ENCODE measurements around the gene HYAL2.
A peak's percentile ranks its signal among the peaks of the same experiment; 100 is the strongest.

Gene HYAL2, protein sequence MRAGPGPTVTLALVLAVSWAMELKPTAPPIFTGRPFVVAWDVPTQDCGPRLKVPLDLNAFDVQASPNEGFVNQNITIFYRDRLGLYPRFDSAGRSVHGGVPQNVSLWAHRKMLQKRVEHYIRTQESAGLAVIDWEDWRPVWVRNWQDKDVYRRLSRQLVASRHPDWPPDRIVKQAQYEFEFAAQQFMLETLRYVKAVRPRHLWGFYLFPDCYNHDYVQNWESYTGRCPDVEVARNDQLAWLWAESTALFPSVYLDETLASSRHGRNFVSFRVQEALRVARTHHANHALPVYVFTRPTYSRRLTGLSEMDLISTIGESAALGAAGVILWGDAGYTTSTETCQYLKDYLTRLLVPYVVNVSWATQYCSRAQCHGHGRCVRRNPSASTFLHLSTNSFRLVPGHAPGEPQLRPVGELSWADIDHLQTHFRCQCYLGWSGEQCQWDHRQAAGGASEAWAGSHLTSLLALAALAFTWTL
- total RNA-seq, result 0.97 to 7.4 reads per million in 2 donors

- no peak for DNase-seq
Measured at GRCh38 chr3:50322386-50323091, at the start of gene HYAL2. Gene HYAL2, minus strand, starts transcription at chr3:50322745. Its CDS starts 2,256 bp downstream, at chr3:50320489.

DNA sequence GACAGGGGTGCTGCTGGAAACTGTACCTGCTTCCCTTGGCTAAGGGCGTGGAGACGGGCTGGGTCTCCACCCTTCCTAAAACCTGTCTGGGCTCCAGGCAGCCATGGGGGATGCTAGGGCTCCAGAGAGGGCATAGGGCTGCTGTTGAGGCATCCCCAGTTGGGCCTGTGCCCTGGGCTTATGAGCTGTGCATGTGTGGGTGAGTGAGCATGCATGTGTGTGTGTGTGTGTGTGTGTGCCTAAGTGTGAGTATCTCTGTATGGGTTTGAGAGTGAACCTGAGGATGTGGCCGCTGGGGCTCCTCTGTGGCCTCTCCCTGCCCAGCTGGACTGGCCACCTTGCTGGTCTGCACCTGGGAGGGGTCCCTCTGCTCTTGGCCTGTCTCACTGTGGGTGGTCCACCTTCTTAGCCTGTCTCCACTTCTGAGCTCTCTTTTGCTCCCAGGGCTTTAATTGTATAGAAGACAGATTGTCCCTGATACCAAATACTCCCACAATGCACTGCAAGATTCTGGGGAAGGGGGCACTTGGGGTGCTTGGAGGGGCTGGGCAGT, 48.7 kb upstream of the HYAL2 start:
- DNase-seq, result no peak

GRCh38 chr3:50370594-50370993, 48.0 kb upstream of the HYAL2 start:
- DNase-seq, result no peak

DNA sequence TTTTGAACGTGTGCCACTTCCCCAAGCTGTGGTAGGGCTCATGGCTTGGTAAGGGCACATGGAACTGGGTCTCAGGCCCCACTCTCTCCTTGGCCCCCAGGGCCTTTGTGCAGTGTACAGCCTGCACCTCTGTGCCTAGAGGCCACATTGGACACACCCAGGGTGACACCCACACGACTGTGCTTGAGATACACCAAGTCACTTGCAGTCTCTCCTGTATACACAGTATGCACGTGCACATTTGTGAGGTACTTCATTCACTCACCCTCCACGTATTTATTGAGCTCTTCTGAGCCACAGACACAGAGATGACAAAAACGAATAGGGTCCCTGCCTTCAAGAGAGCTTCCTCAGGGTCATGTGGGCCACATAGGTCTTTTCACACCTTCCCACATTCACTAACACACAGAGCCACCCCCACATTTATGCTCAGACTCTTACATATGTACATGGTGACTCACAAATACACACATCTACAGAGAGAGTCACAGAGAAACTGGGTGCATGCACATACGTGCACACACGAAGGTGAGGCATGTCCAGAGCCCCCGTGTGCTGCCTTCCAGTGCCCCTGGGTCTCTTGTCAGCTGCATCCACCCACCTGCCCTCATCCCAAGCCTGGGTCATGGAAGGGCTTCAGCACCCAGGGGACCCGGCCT, 46.6 kb upstream of the HYAL2 start:
- no peak for DNase-seq

DNA sequence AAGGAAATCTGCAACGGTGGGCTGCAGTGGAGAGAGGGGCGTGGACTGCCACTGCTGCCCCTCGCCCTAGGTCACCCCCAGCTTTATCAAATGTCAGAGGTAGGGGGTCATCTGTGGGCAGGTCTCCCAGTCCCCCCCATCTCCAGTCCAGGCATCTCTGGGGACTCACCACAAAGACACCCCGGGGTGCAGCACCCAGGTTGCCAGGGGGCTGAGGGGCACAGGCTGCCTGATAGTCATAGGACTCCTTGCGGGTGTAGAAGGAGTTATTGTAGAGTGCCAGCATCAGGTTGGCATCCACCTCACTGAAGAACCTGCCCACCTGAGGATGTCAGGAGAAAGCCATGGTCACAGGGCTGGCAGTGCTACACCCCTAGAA, 43.3 kb upstream of the HYAL2 start:
- DNase-seq, result no peak

DNA sequence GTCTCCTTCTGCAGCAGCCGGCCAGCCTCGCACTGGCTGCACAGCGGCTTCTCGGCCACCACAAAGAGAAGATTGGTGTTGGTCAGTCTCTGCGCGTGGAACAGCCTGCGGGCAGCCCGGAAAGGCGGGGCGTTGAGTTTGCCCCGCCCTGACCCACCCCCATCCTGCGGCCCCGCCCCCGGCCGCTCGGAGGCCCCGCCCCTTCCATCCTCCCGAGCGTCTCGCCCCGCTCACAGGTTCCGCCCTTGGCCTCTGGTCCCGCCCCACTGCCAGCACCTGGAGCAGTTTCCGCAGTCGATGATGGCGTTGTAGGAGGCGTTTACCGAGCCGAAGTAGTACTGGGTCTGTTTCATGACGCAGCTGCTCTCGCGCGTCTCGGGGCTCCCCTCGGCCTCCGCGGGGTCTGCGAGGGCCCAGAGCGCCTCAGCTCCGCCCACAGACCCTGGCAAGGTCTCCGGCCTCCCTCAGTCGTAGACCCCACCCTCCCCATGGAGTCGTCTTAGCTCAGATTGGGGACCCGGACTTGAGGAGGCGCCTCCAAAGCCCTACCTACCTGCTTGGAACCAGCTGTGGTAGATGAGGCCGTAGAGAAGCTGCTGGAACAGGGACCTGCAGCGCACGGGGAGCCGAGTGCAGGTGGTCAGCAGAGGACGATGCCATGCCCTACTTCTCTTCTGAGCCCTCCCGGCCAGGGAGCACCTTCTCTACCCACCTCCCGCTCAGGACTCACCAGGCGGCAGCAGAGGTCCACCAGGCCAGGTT, 42.7 kb upstream of the HYAL2 start:
- DNase-seq, result peak; percentile 95

- DNase-seq, result no peak
Measured at GRCh38 chr3:50364573-50365079, 42.1 kb upstream of the HYAL2 start.

DNA sequence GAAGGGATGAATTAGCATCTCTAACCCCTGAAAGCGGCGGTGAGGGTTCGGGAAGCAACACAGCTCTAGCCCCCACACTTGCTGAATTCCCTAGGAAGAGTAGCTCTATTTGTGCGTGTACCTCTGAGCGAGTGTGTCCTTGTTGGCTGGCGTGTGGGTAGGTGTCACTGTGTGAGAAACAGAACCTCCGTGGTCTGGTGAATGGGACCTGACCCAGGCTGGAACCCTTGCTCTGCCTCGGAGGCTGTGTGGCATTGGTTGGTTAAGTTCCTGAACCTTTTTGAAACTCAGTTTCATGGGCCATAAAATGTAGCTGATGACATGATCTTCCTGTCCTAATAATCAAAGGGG, 37.2 kb upstream of the HYAL2 start:
- DNase-seq, result no peak

- DNase-seq, result peak; percentile 93
Measured at GRCh38 chr3:50358911-50359759, 36.6 kb upstream of the HYAL2 start, which contains the start of gene TMEM115. Gene TMEM115, minus strand, starts transcription at chr3:50359521. Its CDS starts 458 bp downstream, at chr3:50359063.

- no peak for DNase-seq
Measured at GRCh38 chr3:50358355-50358910, 35.9 kb upstream of the HYAL2 start.

- no peak for DNase-seq
Measured at GRCh38 chr3:50357481-50357880, 34.9 kb upstream of the HYAL2 start.

- DNase-seq, result no peak
Measured at GRCh38 chr3:50356553-50356952, 34.0 kb upstream of the HYAL2 start.

DNA sequence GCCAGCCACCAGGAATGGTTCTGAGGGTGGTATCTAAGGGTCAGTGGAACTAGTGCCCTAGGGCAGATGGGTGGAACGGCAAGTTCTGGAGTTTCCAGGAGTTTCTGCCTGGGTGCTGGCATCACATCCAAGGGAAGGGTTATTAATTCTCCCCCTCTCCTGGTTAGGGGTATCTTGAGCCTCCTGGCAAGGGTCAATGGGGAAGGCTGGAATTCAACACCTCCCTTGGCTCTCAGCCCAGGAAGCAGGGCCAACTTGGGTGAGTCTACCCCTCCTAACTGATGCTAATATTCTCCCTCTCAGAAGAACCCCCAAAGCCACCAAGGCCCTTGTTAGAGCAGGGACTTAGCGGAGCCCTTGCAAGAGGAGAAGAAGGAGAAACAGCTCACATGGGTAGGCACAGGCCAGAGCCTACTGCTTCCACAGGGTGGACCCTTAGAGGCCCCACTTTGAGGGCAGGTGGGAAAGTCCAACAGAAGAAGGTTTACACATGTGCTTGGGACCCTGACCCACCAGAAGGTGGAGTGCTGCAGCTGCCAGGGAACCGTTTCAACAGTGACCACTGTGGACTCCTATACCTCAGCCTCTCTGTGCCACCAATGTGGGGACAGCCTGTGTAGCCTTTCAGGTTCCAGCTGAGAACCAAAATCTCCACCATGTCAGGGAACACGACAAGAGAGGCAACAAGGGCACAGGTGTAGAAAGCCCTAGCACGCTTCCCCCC, 33.4 kb upstream of the HYAL2 start:
- no peak for DNase-seq

DNA sequence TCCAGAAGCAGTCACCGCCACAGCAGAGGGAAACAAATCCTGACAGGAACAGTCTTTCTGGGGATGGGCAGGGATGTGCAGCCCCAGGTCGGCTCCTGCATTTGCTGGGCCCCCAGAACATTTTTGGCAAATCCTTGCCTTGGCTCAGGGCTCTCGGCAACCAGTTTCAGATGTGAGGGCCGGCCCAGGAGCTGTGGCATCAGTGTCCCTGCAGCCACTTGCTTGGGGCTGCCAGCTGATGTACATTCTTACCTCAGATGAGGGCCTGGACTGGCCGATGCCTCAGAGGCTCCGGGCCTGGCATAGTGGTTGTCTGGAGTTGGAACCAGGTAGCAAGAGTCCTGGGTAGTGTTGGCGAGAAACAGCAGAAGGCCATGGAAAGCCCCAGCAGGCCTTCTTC, 32.3 kb upstream of the HYAL2 start:
- DNase-seq, result no peak

GRCh38 chr3:50354186-50354764, 31.7 kb upstream of the HYAL2 start:
- DNase-seq, result no peak

DNA sequence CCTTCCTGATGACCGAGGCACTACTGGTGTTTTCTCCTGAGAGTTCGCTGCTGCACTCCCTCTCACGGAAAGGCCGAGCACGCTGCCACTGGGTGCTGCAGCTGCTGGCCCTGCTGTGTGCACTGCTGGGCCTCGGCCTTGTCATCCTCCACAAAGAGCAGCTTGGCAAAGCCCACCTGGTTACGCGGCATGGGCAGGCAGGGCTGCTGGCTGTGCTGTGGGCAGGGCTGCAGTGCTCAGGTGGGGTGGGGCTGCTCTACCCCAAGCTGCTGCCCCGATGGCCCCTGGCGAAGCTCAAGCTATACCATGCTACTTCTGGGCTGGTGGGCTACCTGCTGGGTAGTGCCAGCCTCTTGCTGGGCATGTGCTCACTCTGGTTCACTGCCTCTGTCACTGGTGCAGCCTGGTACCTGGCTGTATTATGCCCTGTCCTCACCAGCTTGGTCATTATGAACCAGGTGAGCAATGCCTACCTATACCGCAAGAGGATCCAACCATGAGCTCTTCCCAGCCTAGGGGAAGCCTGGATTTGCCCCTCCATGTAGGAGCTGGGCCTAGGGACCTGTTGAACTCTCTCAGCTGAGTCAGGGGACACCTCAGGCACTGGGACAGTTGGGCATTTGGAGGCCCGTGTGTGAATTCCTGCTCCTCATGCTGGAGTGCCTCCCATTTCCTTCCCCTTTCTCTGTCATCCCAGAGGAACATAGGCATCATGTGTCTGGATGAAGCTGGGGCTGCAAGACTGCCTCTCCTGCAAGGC, 30.9 kb upstream of the HYAL2 start:
- DNase-seq, result no peak

GRCh38 chr3:50352781-50353180, 30.2 kb upstream of the HYAL2 start:
- DNase-seq, result no peak

DNA sequence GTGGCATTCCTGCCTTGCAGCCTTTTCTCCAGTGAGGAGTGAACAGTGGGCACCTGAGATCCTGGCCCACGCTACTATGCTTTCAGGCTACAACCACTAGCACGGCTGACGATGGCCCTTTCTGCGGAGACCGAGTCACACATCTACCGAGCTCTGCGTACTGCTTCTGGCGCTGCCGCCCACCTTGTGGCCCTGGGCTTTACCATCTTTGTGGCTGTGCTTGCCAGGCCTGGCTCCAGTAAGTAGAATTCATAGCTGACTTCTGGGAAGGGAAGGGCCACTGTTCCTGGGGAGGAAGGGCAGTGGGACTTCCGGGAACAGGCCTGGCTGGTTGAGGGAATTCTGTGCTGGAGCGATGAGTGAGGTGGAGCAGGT, 28.8 kb upstream of the HYAL2 start:
- no peak for DNase-seq
